ENCODE measurements around the gene MGAT5B.

DNA sequence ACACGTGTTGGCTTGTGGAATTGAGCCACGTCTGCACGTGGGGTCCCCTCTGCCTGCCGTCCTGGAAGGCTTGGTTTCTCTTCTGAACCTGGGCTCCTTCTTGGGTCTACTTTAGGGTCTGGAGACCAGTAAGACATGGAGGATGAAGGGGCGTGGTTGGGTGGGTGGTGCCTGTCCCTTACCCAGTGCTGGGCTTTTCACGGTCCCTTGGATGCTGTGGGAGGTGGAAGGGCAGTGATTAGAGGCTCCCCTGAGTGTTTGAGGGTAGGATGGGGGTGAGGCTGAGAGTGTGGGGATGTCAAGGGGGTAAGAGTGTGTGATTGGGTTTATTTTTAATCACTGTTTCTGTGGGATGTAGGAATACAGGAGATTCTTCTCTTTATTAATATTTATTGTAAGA lies 38.3 kb downstream of the MGAT5B start:
- TF ChIP-seq CTCF (IDR thresholded peaks at IDR 0.05; ENCODE audit: insufficient read depth, low read depth, low read length), result no peak
- TF ChIP-seq EZH2 (IDR thresholded peaks at IDR 0.05; ENCODE audit: insufficient read depth, low read length), result no peak

Measured in astrocyte (in vitro differentiated cells and primary cell).